ENCODE results near the gene IPO8.

IPO8 gene

DNA sequence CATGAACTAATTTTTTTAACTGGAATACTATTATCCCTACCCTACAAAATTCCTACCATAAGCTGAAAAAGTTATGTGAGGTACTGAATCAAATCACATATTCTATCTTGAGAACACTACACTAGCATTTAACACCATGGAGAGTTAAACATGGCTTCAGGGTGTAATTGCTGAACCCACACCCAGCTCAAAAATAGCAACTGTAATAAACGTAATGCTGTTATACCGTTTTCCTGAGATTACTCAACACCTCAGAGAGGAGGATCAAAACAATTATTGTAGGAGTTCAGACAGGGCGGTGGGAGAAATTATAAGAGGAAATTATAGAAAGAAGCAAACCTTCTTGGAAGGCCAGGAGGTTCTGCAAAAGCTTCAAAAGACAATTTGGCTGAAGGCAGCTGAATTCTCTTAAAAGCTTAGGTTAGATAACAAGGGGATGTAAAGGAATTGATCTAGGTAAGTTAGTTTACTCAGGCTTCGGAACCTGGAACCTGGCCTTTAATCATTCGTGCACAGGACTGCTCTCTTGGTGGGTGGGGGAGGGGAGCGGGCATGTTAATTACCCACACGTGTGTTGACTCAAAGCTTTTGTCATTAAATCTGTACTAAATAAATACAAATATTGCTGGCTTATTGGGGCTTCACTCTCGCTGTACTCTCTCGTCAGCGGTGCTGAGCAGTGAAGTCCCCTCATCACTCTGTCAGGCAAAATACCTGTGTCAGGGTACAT, 12.1 kb upstream of the IPO8 start:
- no peak overlapping the region for H3K4me3 ChIP-seq (ENCODE audit: low read depth, low read length)
- H3K27ac ChIP-seq (ENCODE audit: low read depth, low read length): no peak overlapping the region
- H3K27me3 ChIP-seq (ENCODE audit: control insufficient read depth, insufficient read depth, low read length): no peaks in the 10 kb centered on the region
- H3K4me1 ChIP-seq (ENCODE audit: control insufficient read depth, insufficient read depth, low read length): peaks cover 13% of the 10 kb centered on the region
- H3K9me3 ChIP-seq (ENCODE audit: control insufficient read depth, insufficient read depth, low read depth, low read length): no peaks in the 10 kb centered on the region
- H3K36me3 ChIP-seq (ENCODE audit: control insufficient read depth, insufficient read depth, low read length): peaks cover 39% of the 10 kb centered on the region
- H3K9ac ChIP-seq (ENCODE audit: low read length): no peak overlapping the region

DNA sequence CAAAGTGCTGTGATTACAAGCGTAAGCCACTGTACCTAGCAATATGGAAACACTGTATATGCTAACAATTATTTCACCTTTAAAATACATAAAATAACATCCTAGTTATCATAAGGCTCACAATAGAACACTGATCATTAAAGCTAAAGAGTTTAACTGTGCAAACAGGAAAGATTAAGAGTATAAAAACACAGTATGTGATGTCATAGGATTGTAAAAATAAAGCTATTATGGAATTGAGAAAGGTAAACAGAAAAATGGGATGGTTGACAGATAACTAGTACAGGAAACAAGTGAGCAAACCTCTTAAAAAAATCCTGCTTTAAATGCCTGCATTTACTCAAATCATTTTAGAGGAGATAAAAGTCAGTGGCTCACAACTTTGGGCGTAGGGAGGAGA, 10.8 kb upstream of the IPO8 start:
- Histone ChIP-seq H3K9ac (ENCODE audit: low read length) (no peak overlapping the region), H3K36me3 (ENCODE audit: control insufficient read depth, insufficient read depth, low read length) (peaks cover 27% of the 10 kb centered on the region), H3K4me3 (ENCODE audit: low read depth, low read length) (no peak overlapping the region), H3K4me1 (ENCODE audit: control insufficient read depth, insufficient read depth, low read length) (peaks cover 13% of the 10 kb centered on the region), H3K27me3 (ENCODE audit: control insufficient read depth, insufficient read depth, low read length) (no peaks in the 10 kb centered on the region), H3K9me3 (ENCODE audit: control insufficient read depth, insufficient read depth, low read depth, low read length) (no peaks in the 10 kb centered on the region), H3K27ac (ENCODE audit: low read depth, low read length) (no peak overlapping the region)

DNA sequence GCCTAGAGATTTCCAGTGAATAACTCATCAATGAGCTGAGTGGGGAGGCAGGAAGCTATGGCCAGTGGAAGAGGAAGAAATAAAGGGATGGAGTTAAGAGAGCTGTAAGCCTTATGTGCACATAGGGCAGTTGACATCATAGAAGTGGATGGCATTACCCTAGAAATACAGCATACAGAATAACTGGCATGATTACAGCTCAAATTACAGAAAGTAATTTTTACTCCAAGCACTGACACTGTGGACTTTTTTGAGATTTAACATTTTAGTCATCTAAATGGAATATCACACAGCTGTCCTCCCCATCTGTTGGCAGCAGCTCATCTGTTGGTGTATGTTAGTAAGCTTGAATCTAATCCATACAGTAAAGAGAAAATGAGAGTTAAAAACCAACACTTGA, 5.4 kb upstream of the IPO8 start:
- H3K9me3 ChIP-seq (ENCODE audit: control insufficient read depth, insufficient read depth, low read depth, low read length): no peaks in the 10 kb centered on the region
- H3K4me1 ChIP-seq (ENCODE audit: control insufficient read depth, insufficient read depth, low read length): peaks cover 3% of the 10 kb centered on the region
- H3K27me3 ChIP-seq (ENCODE audit: control insufficient read depth, insufficient read depth, low read length): no peaks in the 10 kb centered on the region
- no peak overlapping the region for H3K9ac ChIP-seq (ENCODE audit: low read length)
- no peak overlapping the region for H3K4me3 ChIP-seq (ENCODE audit: low read depth, low read length)
- H3K27ac ChIP-seq (ENCODE audit: low read depth, low read length): no peak overlapping the region
- no peaks in the 10 kb centered on the region for H3K36me3 ChIP-seq (ENCODE audit: control insufficient read depth, insufficient read depth, low read length)

DNA sequence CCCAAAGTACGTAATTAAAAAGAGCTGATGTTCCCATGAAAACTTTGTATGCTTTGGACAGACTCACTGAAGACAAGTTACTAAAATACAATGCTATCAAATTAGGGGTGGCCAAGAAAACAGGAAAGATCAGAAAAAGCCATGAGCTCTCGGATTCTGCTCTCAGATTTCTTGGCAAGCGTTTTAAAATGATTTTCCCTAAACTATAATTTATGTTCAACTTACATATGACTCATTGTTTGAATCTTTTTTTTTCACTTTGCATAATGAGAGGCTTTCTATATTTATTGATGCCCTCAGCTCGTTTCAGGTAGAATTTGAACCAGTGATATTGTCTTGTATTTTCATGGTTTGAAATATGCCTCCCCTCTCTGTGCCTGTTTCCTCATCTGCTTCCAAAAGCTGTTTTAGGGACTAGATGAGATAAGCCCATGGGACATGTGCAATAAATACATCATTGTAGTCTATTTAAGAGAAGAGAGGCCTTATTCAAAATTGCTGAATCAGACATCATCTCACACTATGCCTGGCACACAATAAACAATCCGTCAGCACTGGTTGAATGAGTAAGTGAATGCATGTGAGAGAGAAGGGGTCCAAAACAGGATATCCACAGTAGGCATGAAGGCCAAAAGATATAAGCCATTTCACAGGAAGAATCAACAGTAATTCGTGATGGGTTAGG, 4.7 kb upstream of the IPO8 start:
- Histone ChIP-seq H3K9ac (ENCODE audit: low read length) (no peak overlapping the region), H3K4me1 (ENCODE audit: control insufficient read depth, insufficient read depth, low read length) (peaks cover 3% of the 10 kb centered on the region), H3K27ac (ENCODE audit: low read depth, low read length) (no peak overlapping the region), H3K36me3 (ENCODE audit: control insufficient read depth, insufficient read depth, low read length) (no peaks in the 10 kb centered on the region), H3K27me3 (ENCODE audit: control insufficient read depth, insufficient read depth, low read length) (no peaks in the 10 kb centered on the region), H3K4me3 (ENCODE audit: low read depth, low read length) (no peak overlapping the region), H3K9me3 (ENCODE audit: control insufficient read depth, insufficient read depth, low read depth, low read length) (no peaks in the 10 kb centered on the region)

DNA sequence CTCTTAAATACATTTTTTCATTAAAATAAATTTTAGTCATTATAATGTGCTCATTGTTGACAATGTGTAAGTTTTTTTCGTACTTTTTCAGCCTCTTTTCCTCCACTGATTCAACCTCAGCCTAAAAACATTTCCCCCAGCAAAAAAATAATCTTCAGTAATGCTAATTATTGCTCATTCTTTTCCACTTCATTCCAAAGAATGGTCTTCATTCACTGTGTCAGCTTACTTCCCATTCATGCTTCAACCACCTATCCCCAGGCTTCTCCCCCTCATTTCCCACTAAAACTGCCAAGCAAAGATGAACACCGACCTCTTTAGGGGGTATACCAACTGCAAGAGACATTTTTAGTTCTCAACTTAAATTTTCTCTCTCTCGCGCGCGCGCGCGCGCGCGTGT, 2.7 kb upstream of the IPO8 start:
- no peak overlapping the region for H3K9ac ChIP-seq (ENCODE audit: low read length)
- no peak overlapping the region for H3K4me3 ChIP-seq (ENCODE audit: low read depth, low read length)
- H3K4me1 ChIP-seq (ENCODE audit: control insufficient read depth, insufficient read depth, low read length): peaks cover 12% of the 10 kb centered on the region
- no peaks in the 10 kb centered on the region for H3K9me3 ChIP-seq (ENCODE audit: control insufficient read depth, insufficient read depth, low read depth, low read length)
- no peaks in the 10 kb centered on the region for H3K36me3 ChIP-seq (ENCODE audit: control insufficient read depth, insufficient read depth, low read length)
- no peak overlapping the region for H3K27ac ChIP-seq (ENCODE audit: low read depth, low read length)
- H3K27me3 ChIP-seq (ENCODE audit: control insufficient read depth, insufficient read depth, low read length): no peaks in the 10 kb centered on the region

DNA sequence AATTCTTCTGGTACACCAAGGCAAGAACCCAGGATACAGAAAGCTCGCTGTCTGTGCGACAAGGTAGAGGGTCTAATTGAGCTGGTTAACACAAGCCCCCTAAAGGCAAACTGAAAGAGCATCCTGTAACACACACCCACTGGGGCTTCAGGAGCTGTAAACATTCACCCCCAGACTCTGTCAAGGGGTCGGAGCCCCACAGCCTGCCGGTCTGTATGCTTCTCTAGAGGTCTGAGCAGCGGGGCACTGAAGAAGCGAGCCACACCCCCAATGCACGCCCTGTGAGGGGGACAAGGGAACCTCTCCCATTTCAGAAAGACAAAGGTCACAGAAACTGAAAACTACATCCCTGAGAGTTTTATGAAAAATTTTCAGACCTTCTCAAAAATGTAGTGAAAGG, 1.3 kb upstream of the IPO8 start:
- no peaks in the 10 kb centered on the region for H3K27me3 ChIP-seq (ENCODE audit: control insufficient read depth, insufficient read depth, low read length)
- peaks cover 12% of the 10 kb centered on the region for H3K4me1 ChIP-seq (ENCODE audit: control insufficient read depth, insufficient read depth, low read length)
- H3K4me3 ChIP-seq (ENCODE audit: low read depth, low read length): peak overlapping the region; percentile 92; the same call in 1 of the 2 replicates
- no peak overlapping the region for H3K9ac ChIP-seq (ENCODE audit: low read length)
- H3K9me3 ChIP-seq (ENCODE audit: control insufficient read depth, insufficient read depth, low read depth, low read length): no peaks in the 10 kb centered on the region
- no peak overlapping the region for H3K27ac ChIP-seq (ENCODE audit: low read depth, low read length)
- no peaks in the 10 kb centered on the region for H3K36me3 ChIP-seq (ENCODE audit: control insufficient read depth, insufficient read depth, low read length)

DNA sequence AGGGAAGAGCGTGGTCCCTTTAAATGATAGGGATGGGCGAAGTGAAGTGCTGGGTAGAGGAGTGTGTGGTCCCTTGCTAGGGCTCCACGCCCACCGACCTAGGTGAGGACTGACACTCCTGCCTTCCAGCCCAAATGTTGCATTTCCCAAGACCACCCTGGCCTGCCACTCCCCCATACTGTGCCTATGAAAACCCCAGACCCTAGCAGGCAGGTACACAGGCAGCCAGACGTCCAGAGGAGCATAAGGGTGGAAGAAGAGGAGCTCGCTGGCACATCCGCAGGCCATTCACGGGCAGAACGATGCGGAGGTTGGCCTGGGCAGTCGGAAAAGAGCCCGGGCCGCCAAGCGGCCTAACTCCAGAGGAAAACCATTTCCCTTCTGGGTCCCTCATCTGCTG, 817 bp upstream of the IPO8 start:
- no peak overlapping the region for H3K9ac ChIP-seq (ENCODE audit: low read length)
- no peak overlapping the region for H3K27ac ChIP-seq (ENCODE audit: low read depth, low read length)
- H3K4me1 ChIP-seq (ENCODE audit: control insufficient read depth, insufficient read depth, low read length): peaks cover 12% of the 10 kb centered on the region
- H3K4me3 ChIP-seq (ENCODE audit: low read depth, low read length): peak overlapping the region; percentile 92
- H3K36me3 ChIP-seq (ENCODE audit: control insufficient read depth, insufficient read depth, low read length): no peaks in the 10 kb centered on the region
- no peaks in the 10 kb centered on the region for H3K27me3 ChIP-seq (ENCODE audit: control insufficient read depth, insufficient read depth, low read length)
- no peaks in the 10 kb centered on the region for H3K9me3 ChIP-seq (ENCODE audit: control insufficient read depth, insufficient read depth, low read depth, low read length)

DNA sequence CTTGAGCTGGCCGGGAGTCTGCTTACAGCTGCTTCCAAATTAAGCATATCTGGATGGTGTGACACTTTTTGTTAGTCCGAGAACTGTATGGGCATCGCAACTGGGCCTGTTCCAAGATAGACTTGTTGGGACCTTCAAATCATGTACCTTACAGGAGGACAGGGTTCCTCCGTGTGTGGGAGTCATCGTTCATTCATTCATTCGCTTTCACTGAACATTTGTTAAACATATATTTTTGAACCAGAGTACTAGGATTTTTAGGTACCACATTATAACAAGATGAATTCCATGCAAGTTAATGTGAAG, 387 bp upstream of the IPO8 start:
- Histone ChIP-seq H3K9ac (ENCODE audit: low read length) (peak overlapping the region; percentile 25), H3K36me3 (ENCODE audit: control insufficient read depth, insufficient read depth, low read length) (no peaks in the 10 kb centered on the region), H3K4me1 (ENCODE audit: control insufficient read depth, insufficient read depth, low read length) (peaks cover 12% of the 10 kb centered on the region), H3K27ac (ENCODE audit: low read depth, low read length) (no peak overlapping the region), H3K4me3 (ENCODE audit: low read depth, low read length) (peak overlapping the region; percentile 92), H3K27me3 (ENCODE audit: control insufficient read depth, insufficient read depth, low read length) (no peaks in the 10 kb centered on the region), H3K9me3 (ENCODE audit: control insufficient read depth, insufficient read depth, low read depth, low read length) (no peaks in the 10 kb centered on the region)

DNA sequence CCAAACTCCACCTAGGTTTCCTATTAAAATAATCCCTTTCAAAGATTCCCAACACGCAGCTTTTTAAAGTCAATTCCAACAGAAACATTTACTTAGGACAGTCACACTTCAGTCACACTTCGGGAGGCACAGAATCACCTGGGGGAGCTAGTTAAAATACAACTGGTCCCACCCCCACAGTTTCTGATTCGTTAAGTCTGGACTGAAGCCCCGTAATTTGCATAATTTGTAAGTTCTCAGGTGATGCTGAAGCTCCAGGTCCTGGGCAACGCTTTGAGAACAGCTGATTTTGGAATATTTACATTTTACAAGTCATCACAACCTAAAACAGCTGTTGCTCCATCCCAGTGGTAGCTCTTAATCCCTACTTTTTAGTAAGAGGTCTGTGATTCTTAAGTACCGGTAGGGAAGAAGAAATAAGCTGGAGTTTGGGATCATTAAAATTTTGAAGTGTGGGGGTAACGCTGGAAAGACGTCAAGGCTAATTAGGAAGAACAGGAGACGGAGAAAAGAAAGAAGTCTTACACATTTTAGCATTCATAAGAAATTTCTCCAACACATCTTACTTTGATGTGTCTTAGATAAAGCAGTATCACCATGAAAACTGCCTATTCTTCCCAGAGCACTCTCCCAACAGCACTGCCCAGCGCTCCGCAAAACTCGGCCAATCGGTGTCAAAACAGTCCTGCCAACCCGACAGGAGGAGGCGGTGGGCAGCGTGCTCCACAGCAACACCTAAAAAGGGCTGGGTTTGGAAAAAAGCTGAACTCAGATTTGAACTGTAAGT, 1.1 kb downstream of the IPO8 start:
- Histone ChIP-seq H3K27ac (ENCODE audit: low read depth, low read length) (no peak overlapping the region), H3K36me3 (ENCODE audit: control insufficient read depth, insufficient read depth, low read length) (no peaks in the 10 kb centered on the region), H3K4me1 (ENCODE audit: control insufficient read depth, insufficient read depth, low read length) (peaks cover 12% of the 10 kb centered on the region), H3K9me3 (ENCODE audit: control insufficient read depth, insufficient read depth, low read depth, low read length) (no peaks in the 10 kb centered on the region), H3K9ac (ENCODE audit: low read length) (peak overlapping the region; percentile 67), H3K27me3 (ENCODE audit: control insufficient read depth, insufficient read depth, low read length) (no peaks in the 10 kb centered on the region), H3K4me3 (ENCODE audit: low read depth, low read length) (peak overlapping the region; percentile 92)

DNA sequence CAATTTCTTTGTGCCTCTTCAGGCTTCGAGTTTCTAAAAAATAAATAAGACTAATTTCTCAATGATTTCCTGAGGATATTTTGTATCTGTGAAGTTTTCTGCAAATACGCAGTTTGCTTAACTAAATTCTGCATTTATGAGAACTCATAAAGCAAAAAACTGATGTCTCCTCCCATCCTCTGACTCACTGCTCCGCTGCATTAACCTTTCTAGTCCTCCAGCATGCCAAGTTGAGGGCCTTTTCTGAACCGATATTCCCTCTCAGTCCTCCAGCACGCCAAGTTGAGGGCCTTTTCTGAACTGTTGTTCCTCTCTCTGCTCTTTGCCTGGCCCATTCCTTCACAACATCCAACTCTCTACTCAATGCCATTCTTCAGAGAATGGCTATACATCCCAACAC, 3.2 kb downstream of the IPO8 start:
- no peaks in the 10 kb centered on the region for H3K9me3 ChIP-seq (ENCODE audit: control insufficient read depth, insufficient read depth, low read depth, low read length)
- H3K4me1 ChIP-seq (ENCODE audit: control insufficient read depth, insufficient read depth, low read length): peaks cover 12% of the 10 kb centered on the region
- no peak overlapping the region for H3K9ac ChIP-seq (ENCODE audit: low read length)
- H3K27ac ChIP-seq (ENCODE audit: low read depth, low read length): no peak overlapping the region
- H3K36me3 ChIP-seq (ENCODE audit: control insufficient read depth, insufficient read depth, low read length): no peaks in the 10 kb centered on the region
- H3K4me3 ChIP-seq (ENCODE audit: low read depth, low read length): no peak overlapping the region
- H3K27me3 ChIP-seq (ENCODE audit: control insufficient read depth, insufficient read depth, low read length): no peaks in the 10 kb centered on the region
